G401 (cell line): ENCODE data around the gene ABHD8. TPM values are rescaled to one million over a fixed set of nuclear protein-coding genes. Genes with fewer than 3 reads are reported as not detected.

Source experiments
- DNase-seq: peaks from one replicate; pipeline ENCODE4 v3.0.0-alpha.2; 2015; ENCODE audit warnings: low spot score
- in situ Hi-C: cut with HindIII; loops from 2 replicates; pipeline ENCODE4 v1.10.0; 2016; ENCODE audit warnings: low sequenced_read_pairs, mixed read lengths
- total RNA-seq: library from RNA; depleted of rRNA; stranded (reverse); fragments of >200 nt; shearing (Covaris generic); gene quantifications from 2 replicates; pipeline ENCODE4 v1.2.3, GENCODE V29; 2014; rRNA removed

Gene ABHD8
- 57.6 and 60.6 TPM in 2 replicates for total RNA-seq

DNA sequence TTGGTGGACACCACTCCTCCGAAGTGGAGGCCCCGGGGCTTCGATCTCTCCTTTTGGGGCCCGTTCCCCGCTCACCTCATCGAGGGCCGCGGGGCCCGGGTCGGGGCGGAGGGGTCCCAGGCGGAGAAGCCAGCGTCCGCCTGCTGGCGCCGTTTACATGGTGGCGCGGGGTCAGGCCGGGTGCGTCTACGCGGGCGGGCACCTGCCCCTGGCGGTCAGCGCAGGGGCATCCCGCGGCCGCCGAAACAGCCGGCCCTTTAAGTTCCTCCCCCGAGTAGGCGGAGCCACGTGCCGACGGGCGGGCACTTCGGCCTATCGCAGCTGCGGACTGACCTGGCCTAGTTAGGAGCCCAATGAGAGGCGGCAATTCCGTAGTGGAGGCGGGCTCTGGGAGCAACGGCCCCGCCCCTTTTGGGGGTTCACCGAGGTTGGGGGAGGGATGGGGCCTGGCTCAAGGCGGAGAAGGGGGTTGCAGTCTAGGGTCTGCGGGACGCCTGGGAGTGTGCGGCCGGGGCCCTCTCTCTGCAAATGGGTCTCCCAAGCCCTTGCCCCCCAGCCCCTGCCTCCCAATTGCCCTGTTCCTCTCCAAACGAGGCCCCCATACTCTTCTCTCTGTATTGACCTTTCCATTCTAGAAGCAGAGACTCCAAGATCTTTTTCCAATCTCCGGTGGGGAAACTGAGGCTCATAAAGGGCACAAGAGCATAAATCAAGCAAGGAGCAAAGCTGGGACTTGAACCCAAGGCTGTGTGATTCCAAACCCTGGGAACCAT, at the start of gene ABHD8:
Gene ABHD8, minus strand, starts transcription at position 259 of the 773 bp plus-strand sequence. CDS start 1,809 bp downstream, outside the sequence.
- peak; percentile 98 for DNase-seq
- in situ Hi-C loops, result no loop called here

DNA sequence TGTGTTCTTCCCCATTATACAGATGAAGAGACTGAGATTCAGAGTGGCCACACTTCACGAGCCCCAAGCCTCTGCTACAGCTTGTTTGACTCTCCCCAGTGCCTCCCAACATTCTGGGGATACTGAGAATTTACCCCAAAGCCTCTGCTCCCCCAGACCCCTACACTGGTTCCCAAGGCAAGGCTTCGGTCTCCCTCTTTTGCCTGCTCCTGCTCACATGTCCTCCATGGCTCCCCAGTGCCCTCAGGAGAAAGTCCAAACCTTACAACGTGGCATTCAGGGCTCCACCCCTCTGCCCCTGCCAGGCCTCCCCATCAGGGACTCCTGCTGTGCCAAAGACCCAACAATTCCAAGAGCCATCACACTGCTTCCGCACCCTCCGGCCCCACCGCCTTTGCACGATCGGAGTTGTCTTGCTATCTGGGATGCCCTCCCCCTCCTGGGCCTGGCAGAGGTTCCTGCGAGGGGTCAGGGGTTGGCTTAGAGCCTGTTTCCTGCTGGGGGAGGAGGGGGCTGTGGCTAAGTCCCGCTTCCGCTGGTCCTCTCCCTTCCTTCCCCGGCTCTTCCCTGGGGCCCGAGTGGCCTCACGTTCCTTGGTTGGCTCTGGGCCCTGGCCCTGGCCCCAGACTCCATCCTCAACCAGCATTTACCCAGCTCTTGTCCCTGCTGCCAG, 49.5 kb upstream of the ABHD8 start:
- in situ Hi-C loops, result no loop called here
- DNase-seq, result no peak

DNA sequence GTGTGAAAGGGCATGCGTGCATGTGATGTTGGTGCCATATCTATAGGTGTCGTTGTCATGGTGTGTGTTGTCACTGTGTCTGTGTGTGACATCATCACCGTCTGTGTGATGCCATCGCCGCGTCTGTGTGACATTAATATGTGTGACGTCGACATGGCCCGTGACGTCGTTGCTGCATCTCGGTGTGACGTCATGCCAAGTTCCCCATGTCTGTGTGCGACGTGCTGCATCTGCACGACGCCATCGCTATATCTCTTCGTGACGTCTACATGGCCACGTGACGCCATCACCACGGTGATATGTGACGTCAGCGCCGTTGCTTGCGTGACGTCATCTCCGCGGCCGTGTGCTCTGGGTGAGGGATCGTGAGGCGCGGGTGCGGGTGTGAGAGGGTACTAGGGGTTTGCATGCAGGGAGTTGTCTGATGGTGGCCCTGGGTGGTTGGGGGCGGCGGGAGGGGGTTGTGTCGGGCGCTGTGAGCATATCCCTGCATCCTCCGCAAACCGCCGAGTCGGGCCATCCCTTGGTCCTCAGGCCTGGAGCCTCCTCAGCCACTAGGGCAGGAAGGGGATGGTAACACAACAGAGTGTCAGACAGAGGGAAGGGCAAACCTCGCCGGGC, 48.7 kb upstream of the ABHD8 start:
- in situ Hi-C loops, result no loop called here
- DNase-seq, result no peak

DNA sequence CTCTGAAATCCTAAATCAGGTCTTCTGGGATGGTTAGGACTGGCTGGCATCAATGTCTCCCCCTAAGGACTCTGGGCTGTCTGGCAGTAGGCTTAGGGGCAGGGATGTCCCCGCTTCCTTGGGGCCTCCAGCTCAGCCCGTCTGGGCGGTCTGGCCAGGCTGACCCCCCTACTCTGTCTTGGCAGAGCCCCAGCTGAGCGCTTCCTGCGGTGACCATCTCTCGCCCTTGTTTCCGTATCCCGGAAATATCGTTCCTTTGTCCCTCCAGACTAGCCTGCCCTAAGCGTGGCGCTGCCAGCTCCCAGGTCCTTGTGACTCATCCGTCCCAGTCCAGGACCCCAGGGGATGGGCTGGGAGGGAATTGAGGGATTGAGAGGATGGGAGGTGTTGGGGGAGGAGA, 45.5 kb upstream of the ABHD8 start:
- no peak for DNase-seq
- in situ Hi-C loops, result no loop called here

- no peak for DNase-seq
- in situ Hi-C loops, result no loop called here
Observed at GRCh38 chr19:17347877-17348276, 44.7 kb upstream of the ABHD8 start.

- in situ Hi-C loops, result no loop called here
- no peak for DNase-seq
Observed at GRCh38 chr19:17347361-17347760, 44.1 kb upstream of the ABHD8 start.

DNA sequence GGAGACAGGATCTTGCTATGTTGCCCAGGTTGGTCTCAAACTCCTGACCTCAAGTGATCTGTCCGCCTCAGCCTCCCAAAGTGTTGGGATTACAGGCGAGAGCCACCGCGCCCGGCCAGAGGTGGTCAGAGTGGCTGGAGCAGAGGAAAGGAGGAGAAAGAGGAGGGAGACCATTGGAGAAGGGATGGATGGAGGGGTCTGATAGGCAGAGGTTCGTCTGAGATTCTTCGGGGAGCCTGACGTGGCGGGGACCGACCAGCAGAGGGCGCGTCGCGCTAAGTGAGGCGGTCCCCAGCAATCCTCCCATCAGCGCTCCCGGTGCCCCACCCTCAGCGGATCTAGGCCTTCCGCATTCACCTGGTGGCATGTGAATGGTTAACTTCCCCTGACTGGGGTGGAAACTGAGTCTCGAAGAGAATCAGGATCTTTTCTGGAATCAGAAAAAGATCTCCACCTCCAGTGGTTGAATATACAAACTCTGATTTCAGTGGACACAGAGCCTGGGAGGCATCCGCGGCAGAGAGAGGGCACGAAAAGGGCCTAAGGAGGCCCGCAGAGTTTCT, 43.0 kb upstream of the ABHD8 start:
- in situ Hi-C loops, result no loop called here
- peak; percentile 69 for DNase-seq

DNA sequence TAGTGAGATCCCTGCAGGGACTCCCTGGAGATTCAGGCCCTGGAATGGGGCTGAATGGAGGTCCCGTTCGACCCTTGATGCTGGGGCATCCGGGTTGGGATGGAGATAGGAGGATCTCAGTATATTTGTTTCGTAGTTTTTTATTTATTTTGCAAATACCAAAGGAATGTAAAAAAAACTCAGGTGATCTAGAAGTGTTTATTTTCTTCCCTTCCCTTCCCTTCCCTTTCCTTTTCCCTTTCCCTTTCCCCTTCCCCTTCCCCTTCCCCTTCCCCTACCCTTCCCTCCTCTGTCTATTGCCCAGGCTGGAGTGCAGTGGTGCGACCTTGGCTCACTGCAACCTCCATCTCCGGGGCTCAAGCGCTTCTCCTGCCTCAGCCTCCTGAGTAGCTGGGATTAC, 38.6 kb upstream of the ABHD8 start:
- in situ Hi-C loops, result no loop called here
- no peak for DNase-seq

DNA sequence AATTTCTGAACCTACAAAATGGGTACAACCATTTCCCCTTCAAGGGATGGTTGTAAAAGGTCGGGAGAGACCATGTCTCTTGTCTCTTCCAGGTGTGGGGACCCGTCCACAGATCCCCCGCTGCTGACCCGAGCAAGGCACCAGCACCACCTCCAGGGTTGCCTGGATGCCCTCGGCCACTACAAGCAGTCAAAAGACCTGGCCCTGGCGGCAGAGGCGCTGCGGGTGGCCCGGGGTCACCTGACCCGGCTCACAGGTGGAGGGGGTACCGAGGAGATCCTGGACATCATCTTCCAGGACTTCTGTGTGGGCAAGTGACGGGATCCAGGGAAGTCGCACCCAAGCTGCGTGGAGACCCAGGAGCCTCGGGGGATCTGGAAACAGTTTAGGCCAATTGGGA, 38.2 kb upstream of the ABHD8 start:
- DNase-seq, result no peak
- in situ Hi-C loops, result no loop called here

DNA sequence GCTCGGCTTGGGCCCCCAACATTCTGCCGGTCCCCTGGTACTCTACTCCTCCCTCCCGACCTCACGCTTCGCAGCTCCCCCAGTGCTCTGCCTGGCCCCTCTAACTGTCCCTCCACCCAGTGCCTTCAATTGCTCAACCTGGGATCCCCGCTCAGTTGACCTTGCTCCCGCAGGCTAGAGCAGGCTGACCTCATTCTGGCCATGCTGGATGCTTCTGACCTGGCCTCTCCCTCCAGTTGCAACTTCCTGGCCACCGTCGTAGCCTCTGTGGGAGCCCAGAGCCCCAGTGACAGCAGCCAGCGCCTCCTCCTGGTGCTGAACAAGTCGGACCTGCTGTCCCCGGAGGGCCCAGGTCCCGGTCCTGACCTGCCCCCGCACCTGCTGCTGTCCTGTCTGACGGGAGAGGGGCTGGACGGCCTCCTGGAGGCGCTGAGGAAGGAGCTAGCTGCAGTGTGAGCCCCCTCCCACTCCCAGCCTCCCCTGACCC, 37.7 kb upstream of the ABHD8 start:
- in situ Hi-C loops, result no loop called here
- no peak for DNase-seq

GRCh38 chr19:17340302-17340870, 37.2 kb upstream of the ABHD8 start:
- in situ Hi-C loops, result no loop called here
- peak; percentile 28 for DNase-seq

GRCh38 chr19:17339088-17339741, 36.0 kb upstream of the ABHD8 start:
- DNase-seq, result no peak
- in situ Hi-C loops, result no loop called here

GRCh38 chr19:17338433-17339078, 35.3 kb upstream of the ABHD8 start:
- in situ Hi-C loops, result no loop called here

DNA sequence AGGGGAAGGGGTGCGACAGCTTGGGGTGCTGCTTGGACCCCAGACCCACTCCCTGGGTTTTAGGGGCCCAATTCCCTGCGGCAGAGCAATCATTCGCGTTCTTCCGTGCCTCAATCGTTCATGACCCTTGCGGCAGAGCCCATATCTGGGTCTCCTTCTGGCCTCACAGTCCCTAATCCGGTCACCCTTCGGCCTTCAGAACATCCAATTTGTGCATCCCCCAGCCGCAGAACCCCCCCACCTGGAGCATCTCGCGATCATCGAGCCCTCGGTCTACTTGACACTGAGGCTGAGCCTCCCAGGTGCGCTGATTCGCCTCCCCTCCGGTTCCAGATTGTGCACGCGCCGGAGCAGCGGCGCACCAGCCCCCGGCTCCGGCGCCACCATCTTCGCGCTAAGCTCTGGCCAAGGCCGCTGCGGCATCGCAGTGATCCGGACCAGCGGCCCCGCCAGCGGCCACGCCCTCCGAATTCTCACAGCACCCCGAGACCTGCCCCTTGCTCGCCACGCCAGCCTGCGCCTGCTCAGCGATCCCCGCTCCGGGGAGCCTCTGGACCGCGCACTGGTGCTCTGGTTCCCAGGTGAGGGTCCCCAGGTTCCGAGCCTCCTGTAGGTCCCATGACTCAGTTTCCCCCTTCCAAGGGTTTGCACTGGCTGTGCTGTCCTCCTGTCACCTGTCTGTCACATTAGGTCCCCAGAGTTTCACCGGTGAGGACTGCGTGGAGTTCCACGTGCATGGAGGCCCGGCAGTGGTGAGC, 34.6 kb upstream of the ABHD8 start:
- in situ Hi-C loops, result no loop called here
- DNase-seq, result no peak

More at GRCh38 chr19:17338433-17339078, 35.3 kb upstream of the ABHD8 start:
- DNase-seq, result no peak

GRCh38 chr19:17336872-17337674, 33.8 kb upstream of the ABHD8 start, which contains the start of gene GTPBP3:
Gene GTPBP3, plus strand, starts transcription at chr19:17337553. Its CDS starts 59 bp downstream, at chr19:17337612.
- in situ Hi-C loops, result no loop called here
- peak; percentile 100 for DNase-seq

GRCh38 chr19:17335575-17335974, 32.4 kb upstream of the ABHD8 start:
- in situ Hi-C loops, result no loop called here
- no peak for DNase-seq
